ENCODE results near the gene GLRA1.
"Not testable (repeated sequence)": the region's sequence is repeated elsewhere in the genome, so short reads cannot be mapped to it uniquely, and the experiment has no call there.

DNA sequence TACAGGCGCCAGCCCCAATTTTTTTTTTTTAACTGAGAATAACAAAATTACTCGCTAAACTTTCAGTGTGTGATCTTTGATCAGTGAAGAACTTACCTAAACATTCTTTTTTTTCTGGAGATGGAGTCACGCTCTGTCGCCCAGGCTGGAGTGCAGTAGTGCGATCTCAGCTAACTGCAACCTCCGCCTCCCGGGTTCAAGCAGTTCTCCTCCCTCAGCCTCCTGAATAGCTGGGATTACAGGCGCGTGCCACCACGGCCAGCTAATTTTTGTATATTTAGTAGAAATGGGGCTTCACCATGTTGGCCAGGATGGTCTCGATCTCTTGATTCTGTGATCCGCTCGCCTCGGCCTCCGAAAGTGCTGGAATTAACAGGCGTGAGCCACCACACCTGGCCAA, 141.0 kb downstream of the GLRA1 start:
- not testable (repeated sequence) for TF ChIP-seq EP300, POLR2A, POLR2AphosphoS5 (IDR thresholded peaks at IDR 0.05)
- TF ChIP-seq, protein P1, sequence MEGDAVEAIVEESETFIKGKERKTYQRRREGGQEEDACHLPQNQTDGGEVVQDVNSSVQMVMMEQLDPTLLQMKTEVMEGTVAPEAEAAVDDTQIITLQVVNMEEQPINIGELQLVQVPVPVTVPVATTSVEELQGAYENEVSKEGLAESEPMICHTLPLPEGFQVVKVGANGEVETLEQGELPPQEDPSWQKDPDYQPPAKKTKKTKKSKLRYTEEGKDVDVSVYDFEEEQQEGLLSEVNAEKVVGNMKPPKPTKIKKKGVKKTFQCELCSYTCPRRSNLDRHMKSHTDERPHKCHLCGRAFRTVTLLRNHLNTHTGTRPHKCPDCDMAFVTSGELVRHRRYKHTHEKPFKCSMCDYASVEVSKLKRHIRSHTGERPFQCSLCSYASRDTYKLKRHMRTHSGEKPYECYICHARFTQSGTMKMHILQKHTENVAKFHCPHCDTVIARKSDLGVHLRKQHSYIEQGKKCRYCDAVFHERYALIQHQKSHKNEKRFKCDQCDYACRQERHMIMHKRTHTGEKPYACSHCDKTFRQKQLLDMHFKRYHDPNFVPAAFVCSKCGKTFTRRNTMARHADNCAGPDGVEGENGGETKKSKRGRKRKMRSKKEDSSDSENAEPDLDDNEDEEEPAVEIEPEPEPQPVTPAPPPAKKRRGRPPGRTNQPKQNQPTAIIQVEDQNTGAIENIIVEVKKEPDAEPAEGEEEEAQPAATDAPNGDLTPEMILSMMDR (IDR thresholded peaks at IDR 0.05) = not testable (repeated sequence)
